HG03139 (cell line): ENCODE results near the gene ZIC1.

Experiments
- ATAC-seq: cut with Tn5 transposase; IDR thresholded peaks from one replicate; pipeline ENCODE4 v1.9.1; 2021; ENCODE audit not compliant: unreplicated experiment

The ZIC1 gene

DNA sequence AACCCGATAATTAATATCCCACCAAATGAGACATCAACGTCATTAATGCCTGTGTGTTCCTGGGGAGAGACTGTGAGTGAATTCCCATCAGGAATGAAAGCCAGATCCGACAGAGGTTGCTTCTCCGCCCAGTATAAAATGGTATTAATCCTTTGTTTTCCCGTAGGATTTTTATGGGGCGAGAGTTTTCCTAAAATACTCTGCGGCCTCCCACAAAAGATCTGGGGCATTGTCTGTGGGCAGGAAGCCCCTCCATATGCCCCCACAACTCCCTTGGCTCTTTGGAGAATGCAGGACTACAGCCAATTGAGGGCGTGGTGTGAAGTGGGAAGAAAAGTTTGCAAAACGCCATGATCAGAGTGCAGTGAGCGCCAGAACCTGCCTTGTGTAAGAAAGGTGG is 29.5 kb upstream of the ZIC1 start:
- ATAC-seq, result no peak

DNA sequence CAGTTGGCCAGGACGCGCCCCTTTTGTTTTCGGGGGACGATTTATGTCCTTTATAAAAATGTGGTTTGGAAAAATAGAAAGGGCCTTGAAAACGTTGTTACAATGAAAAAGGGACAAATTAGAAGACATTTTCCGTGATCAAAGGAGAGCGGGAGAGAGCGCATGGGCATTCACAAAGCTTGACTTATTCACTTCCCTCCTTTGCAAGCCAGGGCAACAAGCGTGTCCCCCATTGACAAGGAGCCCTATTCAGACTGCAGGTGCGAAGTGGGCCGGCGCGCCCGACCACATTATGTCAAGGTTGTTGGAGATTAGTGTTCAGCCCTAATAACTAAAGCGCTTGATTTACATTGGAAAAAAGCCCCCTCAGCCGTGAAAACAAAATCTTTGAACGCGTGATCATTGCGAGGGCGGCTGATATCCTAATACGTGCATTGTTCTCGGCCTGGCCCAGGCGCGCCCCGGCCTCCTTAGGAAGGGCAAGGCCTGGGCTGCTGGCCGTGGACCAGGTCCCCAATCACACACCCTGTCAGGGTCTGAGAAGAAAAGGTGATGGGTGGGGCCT is 28.7 kb upstream of the ZIC1 start:
- no peak for ATAC-seq

DNA sequence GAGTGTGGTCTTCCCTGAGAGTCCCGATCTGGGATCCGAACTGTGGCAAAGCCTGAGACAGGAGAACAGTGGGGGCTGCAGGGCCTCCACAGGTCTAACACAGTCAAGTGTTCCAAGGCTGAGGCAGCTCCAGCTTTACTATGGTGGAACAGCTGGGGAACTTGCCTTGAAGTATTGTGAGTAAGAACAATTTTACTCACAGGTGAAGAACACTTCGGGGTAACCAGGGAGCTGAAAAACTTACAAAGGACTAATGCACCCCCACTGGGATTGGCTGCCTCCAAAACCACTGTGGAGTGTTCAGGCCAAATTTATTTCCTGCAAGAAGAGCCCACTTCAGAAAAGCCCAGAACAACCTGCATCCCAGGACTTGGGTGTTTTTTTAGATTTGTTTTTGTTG is 28.2 kb upstream of the ZIC1 start:
- ATAC-seq, result no peak

DNA sequence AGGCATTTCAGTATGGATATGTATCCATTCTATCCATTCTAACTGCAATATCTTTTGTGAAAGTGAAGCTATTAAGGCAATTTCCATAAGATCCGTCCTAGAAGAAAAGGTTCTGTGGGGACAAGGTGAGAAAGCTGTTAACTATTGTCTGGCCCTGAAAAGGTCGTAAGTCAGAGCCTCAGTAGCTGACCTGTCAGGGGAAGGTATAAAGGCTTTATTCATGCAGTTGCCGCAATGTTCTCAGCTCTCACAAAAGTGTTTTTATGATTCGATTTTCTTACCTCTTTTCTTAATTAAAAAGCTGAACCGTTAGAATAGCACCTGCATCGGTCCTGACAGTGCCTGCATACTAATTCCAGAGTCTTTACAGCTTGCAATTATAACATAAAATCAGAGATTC is 27.6 kb upstream of the ZIC1 start:
- no peak for ATAC-seq

DNA sequence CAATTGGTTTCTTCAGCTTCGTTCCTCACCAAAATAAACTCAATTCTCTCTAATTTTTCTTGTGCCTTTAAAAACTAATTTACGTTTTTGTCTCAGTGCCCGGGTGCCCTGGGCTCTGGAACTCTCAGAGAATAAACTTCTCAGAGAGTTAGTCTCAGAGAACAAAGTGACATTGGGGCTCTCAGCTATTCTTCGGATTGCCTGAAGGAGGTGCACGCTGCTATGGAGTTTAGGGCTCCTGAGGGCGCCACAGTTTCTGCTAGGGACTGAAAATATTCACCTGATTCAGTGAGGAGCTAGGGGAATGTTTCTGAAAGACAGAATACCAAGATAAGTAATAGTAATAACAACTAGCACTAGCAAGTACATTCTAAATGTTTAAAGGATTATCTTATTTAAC is 25.5 kb upstream of the ZIC1 start:
- no peak for ATAC-seq

DNA sequence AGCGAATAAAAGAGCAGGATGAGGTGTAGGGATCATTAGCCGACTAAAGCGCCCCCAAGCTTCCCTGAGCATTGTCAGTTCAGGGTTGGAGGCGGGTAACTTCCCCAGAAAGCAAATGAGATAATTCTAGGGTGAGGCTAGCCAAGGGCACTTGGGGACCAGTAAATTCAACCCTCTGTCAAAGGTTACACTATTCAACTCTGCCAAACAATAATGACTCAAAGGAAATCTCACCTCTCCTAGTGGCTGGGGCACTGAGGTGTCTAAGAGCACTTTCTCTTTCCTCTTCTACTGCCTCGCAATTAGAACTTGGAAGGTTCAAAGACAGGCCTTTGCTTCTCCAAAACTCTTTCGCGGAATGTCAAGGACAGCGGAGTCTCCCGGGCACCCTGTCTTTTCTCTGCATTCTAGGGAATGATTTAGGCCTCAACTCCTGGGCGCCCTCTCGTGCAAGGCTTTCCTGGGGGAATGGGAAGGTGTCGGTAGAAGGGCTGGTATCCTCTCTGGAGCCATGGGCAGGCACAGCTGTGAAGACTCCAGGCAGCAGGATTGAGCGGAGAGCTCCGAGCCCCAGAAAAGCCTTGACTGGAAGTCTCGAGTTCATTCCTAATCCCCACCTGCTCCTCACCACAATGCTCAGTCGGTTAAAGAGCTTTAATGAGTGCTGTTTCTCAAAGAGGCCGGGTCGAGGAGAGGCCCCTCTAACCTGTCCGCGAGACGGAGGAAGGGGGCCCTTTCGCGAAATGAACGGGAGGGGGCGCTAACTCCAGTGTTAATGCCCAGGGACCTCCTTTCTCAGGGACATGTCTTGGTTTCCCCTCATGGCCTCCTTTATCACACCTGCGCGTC is 24.7 kb upstream of the ZIC1 start:
- ATAC-seq, result no peak

DNA sequence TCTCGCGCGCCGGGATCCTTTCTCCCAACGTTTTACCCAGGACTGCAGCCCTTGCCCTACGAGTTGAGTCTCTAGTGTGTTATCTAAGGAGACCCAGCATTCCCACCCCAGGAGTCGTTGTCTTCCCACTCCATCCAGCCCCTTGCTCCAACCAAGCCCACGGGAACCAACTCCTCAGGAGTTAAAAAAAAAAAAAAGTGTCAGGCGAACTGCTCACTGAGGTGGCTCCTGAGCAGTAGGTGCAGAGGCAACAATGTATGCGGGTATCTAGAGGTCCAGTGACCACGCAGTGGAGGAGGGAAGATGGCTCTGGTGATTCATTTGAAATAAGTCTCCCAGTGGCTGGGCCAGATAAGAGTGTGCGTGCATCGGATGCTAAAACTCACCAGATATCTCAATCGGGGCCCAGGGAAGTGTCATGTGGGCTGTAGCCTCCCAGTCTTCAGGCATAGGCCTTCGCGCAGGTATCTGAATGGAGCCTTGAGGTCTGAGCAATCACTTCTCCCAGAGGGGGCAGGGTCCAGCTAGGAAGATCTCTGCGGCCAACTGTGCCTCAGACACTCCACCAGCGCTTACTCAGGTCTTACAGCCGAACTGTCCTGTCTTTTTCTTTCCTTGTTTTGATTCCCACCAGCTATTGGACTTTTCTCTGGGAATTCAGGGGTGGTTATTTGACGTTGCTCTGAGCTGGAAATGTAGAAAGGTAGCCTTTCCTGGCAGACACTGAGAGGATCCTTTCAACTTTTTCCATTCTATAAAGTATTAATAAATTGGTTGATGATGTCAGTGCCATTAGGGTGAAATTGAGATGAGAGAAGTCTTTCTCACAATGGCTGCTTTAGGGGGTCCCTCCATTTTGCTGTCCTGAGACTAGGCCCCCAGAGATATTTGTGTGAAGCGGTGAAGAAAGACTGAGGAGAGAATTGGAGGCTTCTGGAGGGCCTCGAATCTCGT is 23.8 kb upstream of the ZIC1 start:
- no peak for ATAC-seq

DNA sequence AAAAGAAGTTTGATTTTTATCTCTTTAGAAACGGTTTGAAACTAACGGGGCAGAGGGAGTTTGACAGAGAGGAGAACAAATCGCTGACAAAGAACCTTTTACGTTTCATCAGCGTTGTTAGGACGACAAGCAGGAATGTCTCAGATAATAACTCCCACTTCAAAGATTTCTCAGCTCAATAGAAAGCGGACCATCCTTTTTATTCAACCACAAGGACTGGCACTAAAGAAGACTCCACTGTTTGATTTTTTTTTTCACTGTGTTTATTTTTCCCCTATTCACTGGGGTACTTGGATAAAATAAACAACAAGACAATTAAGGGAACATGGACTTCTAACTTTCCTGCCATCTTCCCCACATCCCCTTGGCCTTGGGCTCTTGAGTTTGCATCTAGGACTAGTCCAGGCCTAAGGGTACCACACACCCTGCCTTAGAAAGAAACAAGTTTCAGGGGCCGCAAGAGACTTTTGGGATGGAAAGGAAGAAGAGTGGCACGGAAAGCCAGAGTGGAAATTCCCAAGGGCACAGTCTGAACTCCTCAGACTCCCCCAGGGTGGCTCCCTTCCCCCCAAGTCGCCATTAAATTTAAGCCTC is 21.8 kb upstream of the ZIC1 start:
- no peak for ATAC-seq

DNA sequence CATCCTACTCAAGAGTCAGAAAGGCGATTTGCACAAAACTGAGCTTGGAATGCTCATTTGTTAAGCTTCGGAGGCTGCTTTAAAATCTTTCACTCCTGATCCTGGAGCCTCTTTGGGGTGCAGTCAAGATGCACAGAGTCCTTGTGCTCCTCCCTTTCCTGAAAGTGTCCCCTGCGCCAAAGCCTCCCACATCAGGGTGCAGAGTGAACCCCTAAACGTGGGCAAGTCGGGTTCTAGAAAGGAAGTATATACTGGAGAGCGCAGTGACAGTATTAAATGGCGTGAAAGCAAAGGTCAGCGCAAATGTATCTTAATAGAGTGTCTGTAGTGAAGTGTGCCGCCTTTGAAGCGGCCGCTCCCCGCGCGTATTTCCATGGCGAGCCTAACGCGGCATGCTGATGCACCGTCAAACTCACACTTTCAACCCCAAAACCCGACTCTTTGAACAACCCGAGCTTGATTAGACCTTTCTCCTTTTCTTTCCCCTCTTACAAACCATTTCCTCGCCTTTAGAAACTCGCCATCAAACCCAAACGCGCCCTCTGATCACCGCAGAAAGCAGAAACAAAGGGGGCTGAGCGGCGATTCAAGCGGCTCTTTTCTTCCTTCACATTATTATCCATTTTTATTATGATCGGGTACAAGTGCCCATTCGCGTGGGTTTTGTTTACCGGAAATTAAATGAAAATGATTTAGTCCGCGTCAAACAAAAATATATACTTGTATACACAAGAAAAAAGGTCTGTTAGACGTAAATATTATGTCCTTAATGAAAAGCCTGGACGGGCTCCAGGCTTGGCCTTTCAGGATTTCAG is 21.1 kb upstream of the ZIC1 start:
- no peak for ATAC-seq

DNA sequence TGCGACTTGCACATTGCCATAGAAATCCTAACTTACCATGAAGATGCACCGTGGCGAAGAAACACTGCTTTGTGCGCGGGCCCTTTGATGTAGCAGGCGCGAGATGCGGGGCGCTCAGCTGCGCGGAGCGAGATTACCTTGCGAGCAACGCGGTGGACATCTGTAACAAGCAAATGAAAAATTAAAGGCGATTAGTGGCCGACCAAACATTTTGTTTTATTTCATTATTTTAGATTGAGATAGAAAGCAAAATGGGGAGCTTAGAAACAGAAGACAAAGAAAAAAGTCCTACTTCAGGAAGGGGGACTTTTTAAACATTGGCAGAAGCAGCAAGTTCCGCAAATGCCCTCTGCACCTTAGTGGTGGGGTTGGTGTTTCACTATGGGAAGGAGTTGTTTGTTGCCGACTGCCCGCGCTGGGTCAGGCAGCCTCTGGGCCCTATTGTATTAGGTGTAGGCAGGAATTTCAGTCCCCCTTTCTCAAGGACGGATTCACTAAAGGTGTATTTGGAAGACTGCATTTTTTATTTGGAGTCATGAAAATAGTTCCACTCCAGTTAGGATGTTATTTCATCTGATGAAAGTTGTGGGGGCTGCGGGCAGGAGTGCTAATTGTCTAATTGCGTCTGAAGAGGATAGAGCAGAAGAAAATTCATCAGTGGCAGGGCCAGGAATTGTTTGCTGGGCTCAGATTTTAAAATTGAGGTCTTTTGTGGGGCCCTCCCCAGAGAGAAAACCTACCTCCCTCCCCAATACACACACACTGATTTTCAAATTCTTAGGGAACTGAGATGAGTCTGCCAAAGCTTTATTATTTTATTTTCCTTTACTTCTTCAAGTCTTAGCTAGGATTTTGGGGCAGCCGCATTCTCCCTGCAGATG is 20.2 kb upstream of the ZIC1 start:
- ATAC-seq, result no peak

DNA sequence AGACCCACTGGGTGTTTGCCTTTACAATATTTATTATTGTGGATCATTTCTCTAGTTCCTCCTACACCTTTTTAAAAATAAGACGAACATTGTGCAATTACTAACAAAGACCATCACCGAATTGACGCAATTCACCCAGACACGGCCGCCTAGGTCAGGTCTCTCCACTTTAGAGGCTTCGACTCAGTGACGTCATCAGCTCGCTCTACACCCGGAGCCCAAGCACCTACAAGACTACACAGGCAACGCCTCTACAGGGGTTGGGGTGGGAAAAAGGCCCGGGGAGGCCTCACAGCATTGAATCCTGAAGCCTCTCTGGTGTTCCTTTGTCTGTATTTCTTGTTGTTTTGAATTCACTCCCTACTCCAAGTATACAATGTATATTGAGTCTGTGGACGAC is 19.4 kb upstream of the ZIC1 start:
- no peak for ATAC-seq

DNA sequence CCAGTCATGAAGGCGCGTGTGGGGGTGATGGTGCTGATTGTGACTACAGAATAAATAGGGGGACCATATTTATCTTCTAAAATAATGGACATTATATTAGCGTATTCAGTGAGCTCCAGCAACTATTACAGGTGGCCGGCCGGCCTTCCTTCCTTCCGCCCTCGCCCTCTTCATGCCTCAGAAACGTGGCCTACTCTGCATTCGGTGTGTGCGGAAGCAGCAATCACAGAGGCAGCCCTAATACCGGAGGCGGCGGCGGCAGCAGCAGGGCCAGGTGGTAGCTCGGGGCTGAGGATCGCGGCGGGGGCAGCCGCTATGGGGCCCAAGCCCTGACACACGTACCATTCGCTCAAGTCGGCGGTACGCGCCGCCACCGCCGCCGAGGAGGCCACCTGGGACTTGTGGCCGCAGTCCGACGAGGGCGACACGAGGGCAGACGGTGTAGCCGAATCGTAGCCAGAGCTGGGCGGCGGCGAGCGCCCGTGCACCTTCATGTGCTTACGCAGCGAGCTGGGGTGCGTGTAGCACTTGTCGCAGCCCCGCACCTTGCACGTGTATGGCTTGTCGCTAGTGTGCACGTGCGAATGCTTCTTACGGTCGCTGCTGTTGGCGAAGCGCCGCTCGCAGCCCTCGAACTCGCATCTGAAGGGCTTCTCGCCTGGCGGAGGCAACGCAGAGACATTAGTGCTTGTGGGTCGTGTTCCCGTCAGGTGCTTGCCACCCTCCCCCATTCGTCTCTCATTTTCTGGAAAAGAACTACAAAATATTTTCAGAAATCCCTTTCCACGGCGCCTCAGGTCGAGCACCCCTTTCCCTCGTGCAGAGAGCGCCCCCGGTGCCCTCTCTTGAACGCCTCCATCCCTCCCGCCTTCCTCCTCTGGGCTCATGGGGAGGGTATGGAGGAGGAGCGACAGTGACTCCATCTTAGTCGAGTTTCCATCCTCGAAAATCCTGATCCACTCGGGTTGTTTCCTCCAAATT is 18.3 kb upstream of the ZIC1 start:
- ATAC-seq, result no peak

DNA sequence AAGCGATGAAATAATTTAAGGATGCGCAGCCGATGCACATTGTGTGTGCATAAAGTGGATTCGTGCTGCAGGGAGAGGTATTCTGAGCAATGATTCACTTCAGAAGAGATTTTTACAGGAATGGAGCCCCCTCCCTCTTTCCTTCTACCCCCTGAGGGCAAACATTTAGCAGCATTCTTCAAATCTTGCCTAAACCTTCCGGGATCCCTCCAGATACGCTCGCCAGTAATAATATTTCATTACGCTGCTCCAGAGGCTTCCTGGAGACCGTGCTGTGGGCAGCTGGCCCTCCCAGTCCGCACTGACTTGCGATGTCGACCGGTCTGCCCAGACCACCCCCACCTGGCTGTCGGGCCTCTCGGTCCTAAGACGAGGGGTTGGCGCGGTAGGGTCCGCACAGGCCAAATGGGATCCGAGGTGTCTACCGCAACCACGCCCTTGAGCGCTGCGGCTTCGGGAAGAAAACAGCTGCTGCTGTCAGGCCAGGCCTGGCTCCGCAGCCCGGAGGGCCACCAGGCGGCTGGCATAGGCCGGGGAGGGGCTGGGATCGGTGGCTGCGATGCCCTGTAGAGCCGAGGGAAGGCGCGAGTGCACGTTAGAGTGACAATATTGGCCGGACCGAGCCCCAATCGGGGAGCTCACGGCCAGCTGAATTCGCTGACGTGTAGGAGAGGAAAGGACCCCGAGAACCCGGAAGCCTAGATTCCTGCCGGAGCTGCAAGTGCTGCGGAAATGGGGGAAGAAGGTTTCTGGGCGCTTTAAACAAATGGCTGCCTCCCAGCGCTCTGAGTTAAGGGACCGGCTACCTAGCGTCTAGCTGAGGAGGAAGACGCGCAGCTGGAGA is 17.2 kb upstream of the ZIC1 start:
- ATAC-seq, result no peak

DNA sequence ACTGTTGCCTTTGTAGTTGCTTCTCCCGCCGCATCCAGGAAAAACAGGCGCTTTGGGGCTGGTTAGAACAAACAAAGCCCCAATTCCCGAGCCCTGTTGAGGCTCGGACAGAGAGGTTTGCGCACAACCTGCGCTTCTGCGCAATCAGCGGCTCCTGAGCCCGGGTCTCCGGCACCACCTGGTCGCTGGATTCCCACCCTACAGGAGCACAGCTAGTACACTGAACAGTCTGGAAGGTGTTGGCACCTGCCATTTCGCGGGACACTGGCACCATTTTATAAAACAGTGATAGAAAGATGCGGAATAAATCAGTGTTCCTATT is 16.6 kb upstream of the ZIC1 start:
- ATAC-seq, result no peak

DNA sequence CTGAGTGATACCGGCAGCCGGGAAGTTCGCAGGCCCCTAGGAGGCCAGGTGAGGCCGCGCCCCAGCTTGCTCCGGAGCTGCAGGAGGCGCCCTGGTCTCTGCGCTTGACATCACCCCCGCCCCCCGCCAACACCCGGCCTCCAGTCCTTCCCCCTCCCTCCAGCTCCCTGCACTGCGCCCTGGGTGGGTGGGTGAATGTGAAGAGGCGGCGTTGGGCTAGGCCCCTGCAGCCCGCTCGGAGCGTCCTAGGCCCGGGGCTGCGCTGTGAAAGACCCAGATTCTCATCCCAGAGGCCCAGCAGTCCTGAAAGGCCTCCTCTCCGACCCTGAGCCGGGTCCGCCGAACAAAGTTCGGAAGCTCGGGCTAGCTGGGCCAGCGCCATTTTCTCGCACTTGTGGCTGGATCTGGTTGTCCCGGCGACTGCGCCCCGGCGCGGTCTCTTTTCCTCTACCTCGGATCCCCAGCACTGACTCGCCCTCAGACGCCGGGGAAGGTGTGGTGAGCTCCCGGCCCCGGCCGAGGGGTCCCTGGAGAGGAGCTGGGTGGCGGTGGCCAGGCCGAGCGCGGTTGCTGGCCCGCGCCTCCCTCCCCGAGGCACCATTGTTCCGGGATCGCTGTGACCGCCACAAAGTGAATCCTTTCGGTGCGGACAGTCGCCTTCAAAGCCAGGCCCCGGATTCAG is 15.8 kb upstream of the ZIC1 start:
- no peak for ATAC-seq

DNA sequence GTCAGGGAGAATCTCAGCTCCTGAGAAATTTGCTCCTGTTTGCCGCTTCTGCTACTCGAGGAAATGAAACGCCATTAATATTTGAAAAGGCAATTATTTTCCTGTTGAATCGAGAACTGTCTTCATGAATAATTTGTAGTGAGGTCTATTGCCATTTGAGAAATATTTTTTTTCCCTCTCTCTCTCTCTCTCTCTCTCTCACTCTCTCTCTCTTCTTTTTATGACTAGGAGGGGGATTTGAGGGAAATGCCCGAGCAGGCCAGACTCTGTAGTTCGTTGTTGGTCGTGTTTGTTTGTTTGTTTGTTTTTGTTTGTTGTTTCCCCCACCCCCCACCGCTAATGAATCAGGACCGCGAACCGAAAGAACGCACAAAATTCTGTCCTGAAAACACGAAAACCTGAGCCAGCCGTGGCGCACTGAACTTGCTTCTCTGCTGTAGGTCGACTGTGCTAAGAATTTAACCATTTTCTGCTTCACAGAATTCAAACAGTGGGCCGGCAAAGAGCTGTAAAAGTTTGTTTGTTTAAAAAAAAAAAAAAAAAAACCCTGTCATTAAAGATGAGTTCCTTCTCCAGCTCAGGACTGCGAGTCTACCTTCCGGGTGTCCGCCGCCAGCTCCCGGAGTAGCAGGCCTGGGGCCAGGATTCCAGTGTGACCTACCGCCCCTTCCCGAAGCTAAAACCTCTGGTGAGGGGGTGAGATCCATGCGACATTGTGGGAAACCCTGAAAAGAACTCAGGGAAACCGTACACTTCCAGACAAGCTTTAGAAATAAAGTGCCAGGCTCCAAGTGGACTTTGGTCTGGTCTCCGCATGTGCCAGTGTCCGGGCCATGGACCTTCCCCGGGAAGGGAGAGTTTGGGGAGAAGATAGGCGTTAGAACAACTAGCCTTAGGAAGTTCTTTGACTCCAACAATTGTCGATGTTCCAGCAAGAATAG is 15.0 kb upstream of the ZIC1 start:
- no peak for ATAC-seq
